AG04449 (cell line): ENCODE measurements around the gene TREX2.

Source experiments
- CTCF ChIA-PET: fragments of 350-600 bp; formaldehyde crosslinking; extraction: SDS; loops from one replicate; lab custom pipeline; 2021; ENCODE audit warnings: antibody characterized with exemption; lab: Yijun Ruan, JAX
- POLR2A ChIA-PET: fragments of 400-600, 350-600 bp; formaldehyde crosslinking; extraction: SDS; loops from one replicate; lab custom pipeline; 2020; ENCODE audit warnings: antibody characterized with exemption, inconsistent platforms; lab: Yijun Ruan, JAX
- DNase-seq: peaks from one replicate; pipeline ENCODE4 v3.0.0-alpha.2; 2010; ENCODE audit warnings: low read depth, low spot score
- H3K4me3 ChIP-seq: 2 replicates; pipeline ENCODE4 v1.5.1; 2011; ENCODE audit warnings: low read depth, mild to moderate bottlenecking, control low read depth, low read length
- TF ChIP-seq, protein P1 (sequence below): IDR thresholded peaks from one replicate; pipeline ENCODE4 v1.5.1; 2011; ENCODE audit warnings: mild to moderate bottlenecking, moderate library complexity, low read length, control low read depth, inconsistent platforms; ENCODE audit not compliant: insufficient read depth; ENCODE audit errors: missing control alignments

Gene TREX2

DNA sequence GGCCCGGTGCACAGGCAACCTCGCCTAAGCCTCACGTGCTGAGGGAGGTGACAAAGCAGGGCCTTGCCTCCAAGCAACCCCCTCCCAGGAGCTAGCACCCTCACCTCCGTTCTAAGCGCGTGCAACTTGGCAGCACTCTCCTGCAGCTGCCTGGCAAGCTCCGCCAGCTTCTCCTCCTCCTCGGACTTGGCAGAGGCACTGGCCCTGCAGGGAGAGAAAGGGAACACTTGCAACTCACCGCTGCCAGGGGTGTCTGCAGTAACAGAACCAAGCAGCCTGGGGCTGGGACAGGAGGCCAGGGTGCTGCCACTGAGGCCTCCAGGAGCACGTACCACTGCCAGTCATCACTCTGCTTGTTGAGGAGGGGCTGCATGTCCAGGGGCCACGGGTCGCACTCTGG is 10.3 kb upstream of the TREX2 start:
- POLR2A ChIA-PET, result no interaction called here
- no peak for DNase-seq
- CTCF ChIA-PET, result no interaction called here

GRCh38 chrX:153455571-153455970 is 9.7 kb upstream of the TREX2 start:
- TF ChIP-seq, protein P1, sequence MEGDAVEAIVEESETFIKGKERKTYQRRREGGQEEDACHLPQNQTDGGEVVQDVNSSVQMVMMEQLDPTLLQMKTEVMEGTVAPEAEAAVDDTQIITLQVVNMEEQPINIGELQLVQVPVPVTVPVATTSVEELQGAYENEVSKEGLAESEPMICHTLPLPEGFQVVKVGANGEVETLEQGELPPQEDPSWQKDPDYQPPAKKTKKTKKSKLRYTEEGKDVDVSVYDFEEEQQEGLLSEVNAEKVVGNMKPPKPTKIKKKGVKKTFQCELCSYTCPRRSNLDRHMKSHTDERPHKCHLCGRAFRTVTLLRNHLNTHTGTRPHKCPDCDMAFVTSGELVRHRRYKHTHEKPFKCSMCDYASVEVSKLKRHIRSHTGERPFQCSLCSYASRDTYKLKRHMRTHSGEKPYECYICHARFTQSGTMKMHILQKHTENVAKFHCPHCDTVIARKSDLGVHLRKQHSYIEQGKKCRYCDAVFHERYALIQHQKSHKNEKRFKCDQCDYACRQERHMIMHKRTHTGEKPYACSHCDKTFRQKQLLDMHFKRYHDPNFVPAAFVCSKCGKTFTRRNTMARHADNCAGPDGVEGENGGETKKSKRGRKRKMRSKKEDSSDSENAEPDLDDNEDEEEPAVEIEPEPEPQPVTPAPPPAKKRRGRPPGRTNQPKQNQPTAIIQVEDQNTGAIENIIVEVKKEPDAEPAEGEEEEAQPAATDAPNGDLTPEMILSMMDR, result no peak
- DNase-seq, result no peak
- ChIA-PET CTCF (no interaction called here), POLR2A (no interaction called here)
- H3K4me3 ChIP-seq, result no peak overlapping the region

More for the DNA sequence above, 10.3 kb upstream of the TREX2 start:
- no peak overlapping the region for H3K4me3 ChIP-seq
- TF ChIP-seq, protein P1, result no peak

DNA sequence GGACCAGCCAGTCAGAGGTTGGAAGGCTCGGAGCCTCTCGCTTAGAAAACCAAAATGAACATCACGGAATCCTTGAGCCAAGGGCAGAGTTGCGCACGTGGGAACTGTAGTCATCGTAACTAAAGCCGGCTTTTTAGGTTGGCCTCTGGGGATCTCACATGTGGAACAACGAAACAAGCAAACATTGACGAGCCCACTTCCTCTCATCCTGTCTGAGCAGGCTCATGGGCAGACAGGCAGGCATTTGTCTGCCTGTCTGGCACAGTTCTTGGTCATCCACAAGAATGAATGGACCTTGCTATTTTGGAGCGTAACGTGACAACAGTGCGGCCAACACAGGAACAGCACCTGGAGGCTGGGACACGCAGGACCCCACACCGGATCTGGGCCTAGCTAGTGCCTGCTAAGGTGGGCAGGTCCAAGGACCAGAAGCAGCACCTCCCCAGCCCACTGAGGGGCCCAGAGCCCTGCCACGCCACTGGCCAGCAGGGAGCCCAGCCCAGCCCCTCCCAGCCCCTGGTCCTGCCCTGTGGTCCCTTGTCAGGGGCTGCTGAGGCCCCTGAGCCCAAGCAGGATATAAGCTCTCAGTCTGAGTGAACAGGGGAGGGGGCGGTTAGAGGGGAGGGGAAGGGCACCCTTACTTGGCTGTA is 9.2 kb upstream of the TREX2 start:
- POLR2A ChIA-PET, result no interaction called here
- CTCF ChIA-PET, result no interaction called here
- TF ChIP-seq, protein P1, result no peak
- no peak overlapping the region for H3K4me3 ChIP-seq
- DNase-seq, result no peak

DNA sequence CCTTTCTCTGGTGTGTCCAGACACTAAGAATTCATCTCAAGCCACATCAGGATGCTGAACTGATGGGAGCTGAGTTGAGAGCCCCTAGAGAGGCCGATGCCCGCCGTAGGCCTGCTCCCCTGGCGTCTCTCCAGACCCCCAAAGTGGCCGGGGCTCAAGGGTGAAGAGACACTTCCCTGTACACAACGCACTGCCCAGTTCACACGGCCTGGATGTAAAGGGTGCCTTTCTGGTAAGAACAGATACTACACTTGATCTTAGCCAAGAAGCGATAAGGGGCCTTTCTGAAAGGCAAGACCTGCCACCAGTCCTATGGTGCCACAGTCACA is 5.1 kb upstream of the TREX2 start:
- TF ChIP-seq, protein P1, result no peak
- ChIA-PET POLR2A (no interaction called here), CTCF (no interaction called here)
- no peak overlapping the region for H3K4me3 ChIP-seq
- DNase-seq, result no peak

DNA sequence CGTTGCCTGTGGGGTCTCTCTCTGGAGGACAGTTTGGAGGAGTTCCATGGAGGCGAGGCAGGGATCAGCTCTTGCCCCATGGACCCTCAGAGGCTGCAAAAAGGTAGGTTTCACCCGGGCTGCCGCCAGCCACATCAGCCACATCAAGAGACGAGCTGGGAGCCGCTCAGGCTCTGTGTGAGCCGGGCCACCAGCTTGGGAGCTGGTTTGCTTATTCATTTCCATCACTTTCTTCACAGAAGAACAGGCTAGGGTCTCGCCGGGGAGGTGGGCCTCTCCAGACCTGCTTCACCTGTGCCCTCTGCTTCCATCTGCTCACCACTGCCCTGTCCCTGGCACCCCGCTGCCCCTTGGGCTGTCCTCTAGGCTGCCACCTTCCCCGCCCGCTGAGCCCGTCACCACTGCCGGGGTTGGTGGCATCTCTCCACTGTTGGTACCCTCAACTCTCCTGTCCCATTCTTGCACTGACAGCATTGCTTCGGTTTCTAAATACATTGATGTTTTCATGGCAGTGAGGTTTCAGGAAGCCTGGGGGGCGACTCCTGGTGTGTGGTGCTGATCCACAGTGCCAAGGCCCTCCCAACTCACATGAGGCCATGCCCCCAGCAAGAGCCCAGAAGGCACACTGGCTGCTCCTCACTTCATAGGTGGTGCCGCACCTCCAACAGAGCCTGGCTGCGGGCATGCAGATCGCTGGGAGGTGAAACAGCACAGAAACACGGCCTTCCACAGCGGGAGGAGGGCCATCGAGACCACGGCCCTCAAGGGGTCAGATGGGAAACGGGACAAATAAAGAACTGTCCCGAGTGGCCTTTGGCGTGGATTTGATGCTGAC is 4.5 kb upstream of the TREX2 start:
- POLR2A ChIA-PET, result no interaction called here

More for the DNA sequence above, 4.5 kb upstream of the TREX2 start:
- TF ChIP-seq, protein P1, result no peak
- H3K4me3 ChIP-seq, result no peak overlapping the region
- CTCF ChIA-PET, result interaction anchor here (1.3 kb wide), 1 partner anchor 21 kb away, joined by 4 read pairs; the partner anchor contains the start of gene HAUS7
- no peak for DNase-seq
